A549 (cell line): Measurements from ENCODE around the gene SCRN2. TPM values are rescaled to one million over a fixed set of nuclear protein-coding genes. Genes with fewer than 3 reads are reported as not detected.

Experiments
- ATAC-seq, 2 experiments: fragments of 200-7000 bp in 1 of 2; fragments of >200 bp in 1 of 2; cut with Nextera tagmentation in 1 of 2; cut with Tn5 transposase in 1 of 2; 3 replicates each; pipeline versions ENCODE4 v1.8.0 to v1.9.1; 2018 to 2020; ENCODE audit warnings: mild to moderate bottlenecking in 1 of 2, moderate library complexity in 1 of 2
- CTCF ChIA-PET: fragments of 300-600 bp; sonication (Branson Sonifier 250); formaldehyde crosslinking; extraction: SDS; loops from one replicate; lab custom pipeline; 2021; ENCODE audit warnings: antibody characterized with exemption, inconsistent platforms; lab: Yijun Ruan, JAX
- POLR2A ChIA-PET: fragments of 350-600 bp; formaldehyde crosslinking; extraction: SDS; loops from one replicate; lab custom pipeline; 2021; ENCODE audit warnings: antibody characterized with exemption, inconsistent platforms; lab: Yijun Ruan, JAX
- DNase-seq, 2 experiments: peaks; one replicate each; pipeline versions ENCODE4 v3.0.0 to v3.0.0-alpha.2; 2011 to 2016; ENCODE audit warnings: low read depth in 1 of 2, low spot score in 1 of 2
- FAIRE-seq: peaks from 2 replicates; lab custom pipeline; 2011; peaks lifted over from hg19 to GRCh38; lab: Jason Lieb, UNC
- H3K27ac ChIP-seq, 2 experiments: fragments of >200 bp; sonication (Bioruptor Twin); formaldehyde crosslinking; 3 replicates each; pipeline ENCODE4 v1.5.1; 2016 to 2017
- H3K4me1 ChIP-seq: fragments of >200 bp; sonication (Bioruptor Twin); formaldehyde crosslinking; 3 replicates; pipeline ENCODE4 v1.6.1; 2016
- H3K4me2 ChIP-seq: fragments of >200 bp; sonication (Bioruptor Twin); formaldehyde crosslinking; 3 replicates; pipeline ENCODE4 v1.6.1; 2016
- H3K4me3 ChIP-seq: fragments of >200 bp; sonication (Bioruptor Twin); formaldehyde crosslinking; 3 replicates; pipeline ENCODE4 v1.5.1; 2016
- H3K9me3 ChIP-seq: fragments of >200 bp; sonication (Bioruptor Twin); formaldehyde crosslinking; 3 replicates; pipeline ENCODE4 v1.6.1; 2016
- BHLHE40 ChIP-seq: IDR thresholded peaks from 2 replicates; pipeline ENCODE4 v1.6.1; 2012; ENCODE audit warnings: low read depth, low read length, inconsistent platforms
- CBX8 ChIP-seq: fragments of 200-600 bp; sonication (generic); IDR thresholded peaks from 2 replicates; pipeline ENCODE4 v1.6.1; 2016
- CEBPB ChIP-seq, 2 experiments: fragments of >200 bp in 1 of 2; sonication (Bioruptor Twin) in 1 of 2; formaldehyde crosslinking in 1 of 2; IDR thresholded peaks; 2 replicates each; pipeline ENCODE4 v1.6.1; 2012 to 2016
- EHF ChIP-seq: fragments of 250-450 bp; sonication (Bioruptor Pico); IDR thresholded peaks from 2 replicates; pipeline ENCODE4 v1.5.0; 2020; ENCODE audit warnings: mild to moderate bottlenecking
- ELK1 ChIP-seq: fragments of 150-350 bp; IDR thresholded peaks from 2 replicates; pipeline ENCODE4 v1.6.1; 2014; ENCODE audit warnings: low read depth, mild to moderate bottlenecking, low read length
- FOSB ChIP-seq: fragments of 250-450 bp; sonication (Bioruptor Pico); IDR thresholded peaks from 2 replicates; pipeline ENCODE4 v1.5.0; 2020; ENCODE audit warnings: mild to moderate bottlenecking, moderate library complexity
- GATA3 ChIP-seq: IDR thresholded peaks from 2 replicates; pipeline ENCODE4 v1.6.1; 2012; ENCODE audit warnings: borderline replicate concordance
- JUN ChIP-seq, 2 experiments: fragments of >200 bp; sonication (Bioruptor Twin); formaldehyde crosslinking; IDR thresholded peaks; 2 replicates in 1 of 2; 3 replicates in 1 of 2; pipeline ENCODE4 v1.6.1; 2016 to 2017
- KDM5A ChIP-seq: fragments of 200-600 bp; sonication (generic); IDR thresholded peaks from 2 replicates; pipeline ENCODE4 v1.6.1; 2016; ENCODE audit warnings: antibody characterized with exemption, mild to moderate bottlenecking
- MAZ ChIP-seq: fragments of 150-350 bp; IDR thresholded peaks from 2 replicates; pipeline ENCODE4 v1.6.1; 2014; ENCODE audit warnings: antibody characterized with exemption, low read depth, low read length, borderline replicate concordance
- MYC ChIP-seq: IDR thresholded peaks from 2 replicates; pipeline ENCODE4 v1.6.1; 2012; ENCODE audit warnings: mild to moderate bottlenecking, inconsistent platforms, low read length, improper control_type of control experiment, borderline replicate concordance
- NR3C1 ChIP-seq: fragments of >200 bp; sonication (Bioruptor Twin); formaldehyde crosslinking; IDR thresholded peaks from 3 replicates; pipeline ENCODE4 v1.6.1; 2017
- PHF8 ChIP-seq: fragments of 200-600 bp; sonication (generic); IDR thresholded peaks from 2 replicates; pipeline ENCODE4 v1.6.1; 2016; ENCODE audit warnings: low read depth, mild to moderate bottlenecking, antibody characterized with exemption, moderate library complexity, borderline replicate concordance
- REST ChIP-seq: fragments of 200-600 bp; sonication (generic); IDR thresholded peaks from 2 replicates; pipeline ENCODE4 v1.6.1; 2016; ENCODE audit warnings: antibody characterized with exemption, mild to moderate bottlenecking, moderate library complexity
- SREBF2 ChIP-seq: fragments of 450-650 bp; IDR thresholded peaks from 2 replicates; pipeline ENCODE4 v1.6.1; 2014; ENCODE audit warnings: mild to moderate bottlenecking, moderate library complexity
- ZNF302 ChIP-seq: fragments of 250-450 bp; sonication (Bioruptor Pico); IDR thresholded peaks from 2 replicates; pipeline ENCODE4 v1.9.0; 2021; ENCODE audit warnings: inconsistent platforms, mild to moderate bottlenecking, moderate library complexity
- WGBS: methylation state at CpG from one replicate; pipeline ENCODE4 v1.1.6; 2017; ENCODE audit errors: missing lambda C conversion rate; 5-methylcytosine and 5-hydroxymethylcytosine counted together
- polyA plus RNA-seq, 4 experiments: library from polyadenylated mRNA; depleted of rRNA in 3 of 4; stranded (reverse); fragments of >200 nt; fragmentation: RNase III in 1 of 4; extraction: RNeasy Plus Mini Kit Qiagen cat#74134 plus additional on column Dnase treatment in 1 of 4; gene quantifications; 2 replicates in 3 of 4; 3 replicates in 1 of 4; pipeline ENCODE4 v1.2.3, GENCODE V29; 2011 to 2017
- TF ChIP-seq, protein P1 (sequence below): fragments of >200 bp; sonication (Bioruptor Twin); formaldehyde crosslinking; IDR thresholded peaks from 2 replicates; pipeline ENCODE4 v1.6.1; 2016
- TF ChIP-seq, protein P2 (sequence below): IDR thresholded peaks from 2 replicates; pipeline ENCODE4 v1.6.1; 2012; ENCODE audit warnings: low read depth, borderline replicate concordance
- TF ChIP-seq, protein P3 (sequence below): fragments of 250-450 bp; sonication (Bioruptor Pico); IDR thresholded peaks from 2 replicates; pipeline ENCODE4 v1.5.0; 2020; ENCODE audit warnings: low read depth, mild to moderate bottlenecking, moderate library complexity

SCRN2 gene
- polyA plus RNA-seq, 2 of the 4 experiments (the other 2 are of a cell fraction): 25.8 to 43.7 TPM

- CTCF ChIA-PET: interaction anchor here (0.6 to 36.3 kb wide), 5 partner anchors 7 to 237 kb away, joined by 3 to 1860 read pairs (median 225); partner anchors contain the start of genes SCRN2, SP2 and SP6
- 81% methylated on average over 32 of the region's 32 CpGs for WGBS
- H3K9me3 ChIP-seq: no peaks in the 10 kb centered on the region
- FAIRE-seq: no peak
- peaks cover 16% of the 10 kb centered on the region for H3K4me1 ChIP-seq
- no peak overlapping the region for H3K4me2 ChIP-seq
- TF ChIP-seq CBX8 (0 out of 2 replicates have a peak, but pooled peaks have one; percentile 53), PHF8 (no peak)
- TF ChIP-seq, protein P1, sequence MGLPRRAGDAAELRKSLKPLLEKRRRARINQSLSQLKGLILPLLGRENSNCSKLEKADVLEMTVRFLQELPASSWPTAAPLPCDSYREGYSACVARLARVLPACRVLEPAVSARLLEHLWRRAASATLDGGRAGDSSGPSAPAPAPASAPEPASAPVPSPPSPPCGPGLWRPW: no peak
- TF ChIP-seq, all 56 proteins: peak for 1
- Histone ChIP-seq H3K27ac (no peak overlapping the region; a peak in 1 of 6 replicates), H3K4me3 (no peak overlapping the region)
- ATAC-seq: no peak
- DNase-seq: no peak
- POLR2A ChIA-PET: interaction anchor here (1.8 to 3.6 kb wide), 2 partner anchors 43 to 89 kb away, joined by 5 to 18 read pairs; partner anchors contain the start of genes PNPO and SP2
These were observed 11.3 kb upstream of the SCRN2 start for GRCh38 chr17:47852113-47852949.

DNA sequence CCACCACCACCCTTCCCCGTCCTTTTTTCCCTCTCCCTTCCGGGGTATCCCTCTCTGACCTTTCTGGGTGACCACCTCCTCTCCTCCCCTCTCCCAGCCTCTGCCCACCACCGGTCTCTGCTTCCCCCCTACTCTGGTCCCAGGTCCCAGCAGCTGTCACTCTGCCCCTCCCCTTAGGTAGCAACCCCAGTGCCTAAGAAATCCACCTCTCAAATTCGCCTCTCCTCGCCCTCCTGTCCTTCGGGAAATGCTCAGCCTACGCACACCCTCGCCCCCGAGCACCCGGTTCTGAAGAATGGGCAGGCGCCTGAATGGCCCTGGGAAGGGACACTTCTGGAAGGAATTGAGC is 10.7 kb upstream of the SCRN2 start:
- ATAC-seq (no peak), FAIRE-seq (no peak), DNase-seq (no peak)
- Histone ChIP-seq H3K27ac (peak overlapping the region in 1 of 2 experiments; percentile 91; a peak in 3 of 6 replicates), H3K4me2 (peak overlapping the region; percentile 93), H3K9me3 (no peaks in the 10 kb centered on the region), H3K4me1 (peaks cover 16% of the 10 kb centered on the region), H3K4me3 (no peak overlapping the region)
- ChIA-PET POLR2A (interaction anchor here (1.8 to 3.6 kb wide), 2 partner anchors 44 to 90 kb away, joined by 5 to 18 read pairs; partner anchors contain the start of genes PNPO and SP2), CTCF (interaction anchor here (0.6 to 36.3 kb wide), 7 partner anchors 6 to 624 kb away, joined by 3 to 1860 read pairs (median 225); partner anchors contain the start of genes SCRN2, SP2 and SP6)
- no peak for TF ChIP-seq FOSB (CRISPR knock-in tag)
- TF ChIP-seq, protein P2, sequence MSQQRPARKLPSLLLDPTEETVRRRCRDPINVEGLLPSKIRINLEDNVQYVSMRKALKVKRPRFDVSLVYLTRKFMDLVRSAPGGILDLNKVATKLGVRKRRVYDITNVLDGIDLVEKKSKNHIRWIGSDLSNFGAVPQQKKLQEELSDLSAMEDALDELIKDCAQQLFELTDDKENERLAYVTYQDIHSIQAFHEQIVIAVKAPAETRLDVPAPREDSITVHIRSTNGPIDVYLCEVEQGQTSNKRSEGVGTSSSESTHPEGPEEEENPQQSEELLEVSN: no peak
- no peak for TF ChIP-seq JUN (IDR thresholded peaks at IDR 0.05)
- no peak for TF ChIP-seq KDM5A
- no peak for TF ChIP-seq GATA3
- WGBS: 95% methylated on average over 11 of the region's 11 CpGs

GRCh38 chr17:47850692-47851573 is 9.9 kb upstream of the SCRN2 start, which contains the start of gene SP6:
TSS of gene SP6 (minus strand) at chr17:47851163. CDS start at chr17:47848429, 2,734 bp downstream.
- peak within 1 kb of the TSS; percentile 50 for H3K4me3 ChIP-seq
- peak within 1 kb of the TSS; percentile 93 for H3K4me2 ChIP-seq
- ChIA-PET POLR2A (interaction anchor here (0.5 to 3.6 kb wide), 6 partner anchors 10 to 204 kb away, joined by 3 to 18 read pairs (median 4); partner anchors contain the start of genes LRRC46, MRPL10, PNPO and SCRN2), CTCF (interaction anchor here (0.6 to 36.3 kb wide), 12 partner anchors 6 to 625 kb away, joined by 3 to 1860 read pairs (median 12); partner anchors contain the start of genes CDK5RAP3, LRRC46, MRPL10 and SCRN2)
- H3K27ac ChIP-seq: peak within 1 kb of the TSS; percentile 74 to 91
- ATAC-seq (peak; percentile 90 to 95), FAIRE-seq (no peak), DNase-seq (peak; percentile 76 to 91)
- no peaks in the 10 kb centered on the region for H3K9me3 ChIP-seq
- H3K4me1 ChIP-seq: peaks cover 16% of the 10 kb centered on the region
- WGBS: 13% methylated on average over 60 of the region's 71 CpGs
- TF ChIP-seq FOSB (CRISPR knock-in tag) (no peak), ELK1 (no peak), NR3C1 (no peak), MAZ (no peak), ZNF302 (CRISPR knock-in tag) (no peak), MYC (no peak), JUN (IDR thresholded peaks at IDR 0.05) (0 out of 5 replicates have a peak, but pooled peaks of 1 of the 2 experiments have one; percentile 35), KDM5A (no peak), REST (no peak), EHF (CRISPR knock-in tag) (no peak), SREBF2 (no peak), GATA3 (no peak; the same call in 1 of the 2 replicates), CEBPB (IDR thresholded peaks at IDR 0.05) (no peak), BHLHE40 (no peak)
- TF ChIP-seq, protein P3, sequence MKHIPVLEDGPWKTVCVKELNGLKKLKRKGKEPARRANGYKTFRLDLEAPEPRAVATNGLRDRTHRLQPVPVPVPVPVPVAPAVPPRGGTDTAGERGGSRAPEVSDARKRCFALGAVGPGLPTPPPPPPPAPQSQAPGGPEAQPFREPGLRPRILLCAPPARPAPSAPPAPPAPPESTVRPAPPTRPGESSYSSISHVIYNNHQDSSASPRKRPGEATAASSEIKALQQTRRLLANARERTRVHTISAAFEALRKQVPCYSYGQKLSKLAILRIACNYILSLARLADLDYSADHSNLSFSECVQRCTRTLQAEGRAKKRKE: no peak
- TF ChIP-seq, protein P1: no peak
- TF ChIP-seq, protein P2: peak; percentile 77
